Putamen (tissue), 1 donor: ENCODE measurements around the gene EPGN.

Experiments used
- DNase-seq: peaks from one replicate; pipeline ENCODE4 v3.0.0-alpha.2; 2016; ENCODE audit warnings: low spot score

The EPGN gene

GRCh38 chr4:74308215-74308614 is at the start of gene EPGN:
Gene EPGN, plus strand, starts transcription at chr4:74308470. Its CDS starts 64 bp downstream, at chr4:74308534.
- DNase-seq: no peak

GRCh38 chr4:74258963-74259362 is 49.3 kb upstream of the EPGN start:
- DNase-seq: no peak

- no peak for DNase-seq
Measured at GRCh38 chr4:74260036-74260435, 48.2 kb upstream of the EPGN start.

- DNase-seq: no peak
Measured at GRCh38 chr4:74262522-74262921, 45.7 kb upstream of the EPGN start.

GRCh38 chr4:74263551-74263950 is 44.7 kb upstream of the EPGN start:
- no peak for DNase-seq

- no peak for DNase-seq
Measured at GRCh38 chr4:74266081-74266480, 42.2 kb upstream of the EPGN start.

- DNase-seq: no peak
Measured at GRCh38 chr4:74267998-74268606, 40.2 kb upstream of the EPGN start.

- DNase-seq: no peak
Measured at GRCh38 chr4:74268643-74269042, 39.6 kb upstream of the EPGN start.

GRCh38 chr4:74278490-74278889 is 29.8 kb upstream of the EPGN start:
- DNase-seq: no peak

GRCh38 chr4:74279716-74280115 is 28.6 kb upstream of the EPGN start:
- no peak for DNase-seq

- DNase-seq: no peak
Measured at GRCh38 chr4:74282926-74283325, 25.3 kb upstream of the EPGN start.

- no peak for DNase-seq
Measured at GRCh38 chr4:74283614-74284013, 24.7 kb upstream of the EPGN start.

- DNase-seq: no peak
Measured at GRCh38 chr4:74284053-74284452, 24.2 kb upstream of the EPGN start.

GRCh38 chr4:74287164-74287563 is 21.1 kb upstream of the EPGN start:
- DNase-seq: no peak

GRCh38 chr4:74287791-74288190 is 20.5 kb upstream of the EPGN start:
- DNase-seq: no peak

- DNase-seq: no peak
Measured at GRCh38 chr4:74291471-74291870, 16.8 kb upstream of the EPGN start.

- DNase-seq: no peak
Measured at GRCh38 chr4:74292111-74292870, 16.0 kb upstream of the EPGN start.

GRCh38 chr4:74293558-74293957 is 14.7 kb upstream of the EPGN start:
- no peak for DNase-seq

- no peak for DNase-seq
Measured at GRCh38 chr4:74294681-74295080, 13.6 kb upstream of the EPGN start.

- DNase-seq: no peak
Measured at GRCh38 chr4:74297539-74297938, 10.7 kb upstream of the EPGN start.

GRCh38 chr4:74304095-74304625 is 4.1 kb upstream of the EPGN start:
- DNase-seq: no peak

- no peak for DNase-seq
Measured at GRCh38 chr4:74305000-74305399, 3.3 kb upstream of the EPGN start.

GRCh38 chr4:74307170-74307569 is 1.1 kb upstream of the EPGN start:
- no peak for DNase-seq

- DNase-seq: no peak
Measured at GRCh38 chr4:74309223-74309622, 953 bp downstream of the EPGN start.
